HEK293 (cell line): ENCODE measurements around the gene PMF1.

ENCODE experiments used
- CTCF ChIA-PET: fragments of 350-600 bp; formaldehyde crosslinking; extraction: SDS; loops from one replicate; lab custom pipeline; 2021; ENCODE audit warnings: antibody characterized with exemption; lab: Yijun Ruan, JAX
- POLR2A ChIA-PET: fragments of 300-600 bp; formaldehyde crosslinking; extraction: SDS; loops from one replicate; lab custom pipeline; 2020; ENCODE audit warnings: antibody characterized with exemption, inconsistent platforms; lab: Yijun Ruan, JAX
- H3K27ac ChIP-seq: fragments of 200-500 bp; sonication (Bioruptor generic); 2 replicates; pipeline ENCODE4 v1.5.1; 2014; ENCODE audit warnings: low read depth, low read length, control low read depth, inconsistent platforms; ENCODE audit errors: extremely low read depth
- H3K36me3 ChIP-seq, 2 experiments: fragments of 200-500 bp in 1 of 2; sonication (Bioruptor generic) in 1 of 2; 1 replicate in 1 of 2; 2 replicates in 1 of 2; pipeline ENCODE4 v1.5.1; 2014 to 2017; ENCODE audit warnings: inconsistent platforms in 2 of 2, low read length in 2 of 2; ENCODE audit not compliant: control insufficient read depth in 2 of 2, insufficient read depth in 1 of 2
- H3K4me1 ChIP-seq: fragments of 200-500 bp; sonication (Bioruptor generic); 2 replicates; pipeline ENCODE4 v1.5.1; 2014; ENCODE audit warnings: mild to moderate bottlenecking, low read length, inconsistent platforms; ENCODE audit not compliant: control insufficient read depth, insufficient read depth
- H3K4me3 ChIP-seq: 2 replicates; pipeline ENCODE4 v1.5.1; 2011; ENCODE audit warnings: low read depth, mild to moderate bottlenecking, control low read depth, low read length, moderate library complexity
- H3K9me3 ChIP-seq: fragments of 200-500 bp; sonication (Bioruptor generic); 2 replicates; pipeline ENCODE4 v1.5.1; 2014; ENCODE audit warnings: low read depth, low read length, inconsistent platforms; ENCODE audit not compliant: control insufficient read depth, insufficient read depth
- ELK4 ChIP-seq: IDR thresholded peaks from 2 replicates; pipeline ENCODE4 v1.6.1; 2011; ENCODE audit warnings: mild to moderate bottlenecking, low read depth, low read length, borderline replicate concordance
- HIC1 ChIP-seq: fragments of 450-650 bp; formaldehyde crosslinking; IDR thresholded peaks from 2 replicates; pipeline ENCODE4 v1.5.1; 2016; ENCODE audit warnings: missing biosample characterization, missing genetic modification characterization
- KLF1 ChIP-seq: fragments of 450-650 bp; formaldehyde crosslinking; IDR thresholded peaks from 2 replicates; pipeline ENCODE4 v1.5.1; 2016; ENCODE audit warnings: missing biosample characterization, missing genetic modification characterization
- KLF10 ChIP-seq: fragments of 450-650 bp; IDR thresholded peaks from 2 replicates; pipeline ENCODE4 v1.5.1; 2018; ENCODE audit warnings: missing biosample characterization, mild to moderate bottlenecking, missing genetic modification characterization
- KLF9 ChIP-seq: fragments of 450-650 bp; formaldehyde crosslinking; IDR thresholded peaks from 2 replicates; pipeline ENCODE4 v1.5.1; 2016; ENCODE audit warnings: missing biosample characterization, missing genetic modification characterization, low read depth
- MZF1 ChIP-seq: fragments of 450-650 bp; formaldehyde crosslinking; IDR thresholded peaks from 2 replicates; pipeline ENCODE4 v1.5.1; 2017; ENCODE audit warnings: missing biosample characterization, missing genetic modification characterization, borderline replicate concordance
- PBX3 ChIP-seq: sonication (generic); formaldehyde crosslinking; IDR thresholded peaks from 2 replicates; pipeline ENCODE4 v1.8.1; 2022; ENCODE audit warnings: mild to moderate bottlenecking, moderate library complexity, missing genetic modification reagents
- RBAK ChIP-seq: fragments of 450-650 bp; formaldehyde crosslinking; IDR thresholded peaks from 2 replicates; pipeline ENCODE4 v1.5.1; 2016; ENCODE audit warnings: missing biosample characterization, missing genetic modification characterization
- TSHZ1 ChIP-seq: fragments of 450-650 bp; formaldehyde crosslinking; IDR thresholded peaks from 2 replicates; pipeline ENCODE4 v1.5.1; 2016; ENCODE audit warnings: missing biosample characterization, missing genetic modification characterization, borderline replicate concordance
- ZBTB21 ChIP-seq: fragments of 450-650 bp; formaldehyde crosslinking; IDR thresholded peaks from 2 replicates; pipeline ENCODE4 v1.5.1; 2017; ENCODE audit warnings: missing biosample characterization, missing genetic modification characterization
- ZNF211 ChIP-seq: fragments of 450-650 bp; formaldehyde crosslinking; IDR thresholded peaks from 2 replicates; pipeline ENCODE4 v1.5.1; 2016; ENCODE audit warnings: low read depth, missing biosample characterization, missing genetic modification characterization
- ZNF391 ChIP-seq: fragments of 450-650 bp; formaldehyde crosslinking; IDR thresholded peaks from 2 replicates; pipeline ENCODE4 v1.5.1; 2016; ENCODE audit warnings: low read depth, missing biosample characterization, missing genetic modification characterization, borderline replicate concordance
- ZNF518A ChIP-seq: fragments of 450-650 bp; formaldehyde crosslinking; conservative IDR thresholded peaks from 2 replicates; pipeline ENCODE4 v1.5.1; 2016; ENCODE audit warnings: low read depth, missing biosample characterization, missing genetic modification characterization
- ZNF548 ChIP-seq: fragments of 450-650 bp; formaldehyde crosslinking; IDR thresholded peaks from 2 replicates; pipeline ENCODE4 v1.5.1; 2016; ENCODE audit warnings: missing biosample characterization, missing genetic modification characterization
- ZNF621 ChIP-seq: fragments of 450-650 bp; formaldehyde crosslinking; IDR thresholded peaks from 2 replicates; pipeline ENCODE4 v1.5.1; 2017; ENCODE audit warnings: missing biosample characterization, missing genetic modification characterization
- ZSCAN5A ChIP-seq: fragments of 450-650 bp; formaldehyde crosslinking; IDR thresholded peaks from 2 replicates; pipeline ENCODE4 v1.5.1; 2016; ENCODE audit warnings: missing biosample characterization, missing genetic modification characterization

The PMF1 gene

GRCh38 chr1:156200044-156200443 lies 12.8 kb upstream of the PMF1 start:
- Histone ChIP-seq H3K27ac (no peak overlapping the region), H3K4me1 (no peaks in the 10 kb centered on the region), H3K9me3 (no peaks in the 10 kb centered on the region), H3K36me3 (peaks cover 6 to 71% of the 10 kb centered on the region in 2 experiments; a peak in 2 of 3 replicates), H3K4me3 (no peak overlapping the region)
- ChIA-PET CTCF (interaction anchor here (0.9 kb wide), 1 partner anchor 11 kb away, joined by 3 read pairs; no protein-coding TSS in a partner anchor), POLR2A (interaction anchor here (1.3 kb wide), 1 partner anchor 13 kb away, joined by 8 read pairs; the partner anchor contains the start of gene PMF1)
- TF ChIP-seq PBX3 (CRISPR knock-in tag) = no peak
- TF ChIP-seq KLF10 (tag by site-specific recombination) = no peak
- no peak for TF ChIP-seq MZF1
- TF ChIP-seq ZBTB21 = no peak
- TF ChIP-seq HIC1 (tag by site-specific recombination) = no peak
- no peak for TF ChIP-seq RBAK
- no peak for TF ChIP-seq ZNF518A (tag by site-specific recombination)
- TF ChIP-seq TSHZ1 (tag by site-specific recombination) = no peak
- TF ChIP-seq ZNF621 (tag by site-specific recombination) = no peak
- TF ChIP-seq ZNF548 (tag by site-specific recombination) = no peak
- no peak for TF ChIP-seq KLF1 (tag by site-specific recombination)
- no peak for TF ChIP-seq ZNF211 (tag by site-specific recombination)
- TF ChIP-seq ZSCAN5A = no peak
- TF ChIP-seq ELK4 = no peak
- no peak for TF ChIP-seq ZNF391 (tag by site-specific recombination)
- TF ChIP-seq KLF9 (tag by site-specific recombination) = no peak
- TF ChIP-seq, all 188 proteins: peak for 0
